Activated CD4-positive, alpha-beta T cell treated with anti-CD3 and anti-CD28 coated beads, Interleukin-2, amount 50 U/mL, for 1 hour (primary cell): ENCODE data around the gene MAPKAPK2.
"Not testable (repeated sequence)": the region's sequence is repeated elsewhere in the genome, so short reads cannot be mapped to it uniquely, and the experiment has no call there.

ENCODE experiments used
- DNase-seq: peaks from one replicate; pipeline ENCODE4 v3.0.0-alpha.2; 2020

MAPKAPK2 gene

DNA sequence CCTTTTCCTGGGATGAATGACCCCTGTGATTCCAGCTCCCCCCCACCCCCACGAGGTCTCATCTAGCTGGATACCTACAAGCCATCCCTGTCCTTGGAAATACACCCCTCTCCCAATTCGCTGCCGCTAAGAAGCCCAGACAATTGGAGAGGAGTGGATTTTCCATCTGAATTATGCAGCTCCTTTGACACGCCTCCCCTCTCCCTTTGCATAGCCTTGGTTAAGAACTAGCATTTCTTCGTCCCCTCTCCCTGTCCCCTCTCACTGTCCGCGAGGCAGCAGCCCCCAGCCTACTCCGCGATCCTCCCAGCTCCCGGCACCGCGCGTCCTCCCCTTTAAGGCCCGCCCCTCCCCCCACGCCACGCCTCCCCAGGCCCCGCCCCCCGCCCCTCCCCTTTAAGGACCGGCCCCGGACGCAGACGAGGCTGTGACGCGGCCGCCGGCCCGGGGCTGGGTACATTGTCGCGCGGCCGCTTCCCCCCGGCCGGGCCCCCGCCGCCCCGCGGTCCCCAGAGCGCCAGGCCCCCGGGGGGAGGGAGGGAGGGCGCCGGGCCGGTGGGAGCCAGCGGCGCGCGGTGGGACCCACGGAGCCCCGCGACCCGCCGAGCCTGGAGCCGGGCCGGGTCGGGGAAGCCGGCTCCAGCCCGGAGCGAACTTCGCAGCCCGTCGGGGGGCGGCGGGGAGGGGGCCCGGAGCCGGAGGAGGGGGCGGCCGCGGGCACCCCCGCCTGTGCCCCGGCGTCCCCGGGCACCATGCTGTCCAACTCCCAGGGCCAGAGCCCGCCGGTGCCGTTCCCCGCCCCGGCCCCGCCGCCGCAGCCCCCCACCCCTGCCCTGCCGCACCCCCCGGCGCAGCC, at the start of gene MAPKAPK2:
TSS of gene MAPKAPK2 (plus strand) at position 428 of the 856 bp plus-strand sequence. CDS start at position 753, 325 bp downstream.
- peak; percentile 76 for DNase-seq

DNA sequence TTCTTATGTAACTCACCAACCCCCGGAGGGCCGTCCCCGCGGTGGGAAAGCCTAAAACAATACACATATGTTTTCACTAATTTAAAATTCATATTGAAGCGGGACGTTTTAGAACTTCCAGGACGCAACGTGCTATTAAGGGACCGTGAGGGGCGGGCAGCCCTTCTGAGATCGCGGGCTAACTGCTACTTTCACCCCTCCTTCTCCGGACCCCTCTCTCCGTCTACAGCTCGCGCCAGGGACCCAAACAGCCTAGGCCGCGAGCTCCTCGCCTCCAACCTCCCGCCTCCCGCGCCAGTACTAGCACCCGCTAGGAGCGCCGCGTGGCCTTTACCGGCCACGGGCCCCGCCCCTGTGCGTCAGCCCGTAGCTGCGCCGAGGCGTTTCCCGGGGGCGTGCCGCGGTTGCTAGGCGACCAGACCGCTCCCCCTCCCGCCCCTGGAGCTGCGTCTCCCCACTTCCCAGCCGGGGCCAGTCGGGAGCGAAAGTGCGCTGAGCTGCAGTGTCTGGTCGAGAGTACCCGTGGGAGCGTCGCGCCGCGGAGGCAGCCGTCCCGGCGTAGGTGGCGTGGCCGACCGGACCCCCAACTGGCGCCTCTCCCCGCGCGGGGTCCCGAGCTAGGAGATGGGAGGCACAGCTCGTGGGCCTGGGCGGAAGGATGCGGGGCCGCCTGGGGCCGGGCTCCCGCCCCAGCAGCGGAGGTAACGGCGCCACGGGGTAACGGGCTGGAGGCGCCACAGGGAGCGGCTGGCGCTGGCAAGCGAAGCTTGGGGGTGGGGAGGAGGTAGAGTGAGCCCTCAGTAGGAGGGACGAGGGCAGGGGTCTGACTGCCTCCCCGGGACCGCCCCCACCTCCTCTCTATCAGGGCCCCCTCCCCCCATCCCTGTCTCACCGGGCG, 49.4 kb upstream of the MAPKAPK2 start, which contains the start of gene DYRK3:
TSS of gene DYRK3 (plus strand) at position 457 of the 898 bp plus-strand sequence. CDS start at position 625, 168 bp downstream.
- DNase-seq: peak; percentile 85

DNA sequence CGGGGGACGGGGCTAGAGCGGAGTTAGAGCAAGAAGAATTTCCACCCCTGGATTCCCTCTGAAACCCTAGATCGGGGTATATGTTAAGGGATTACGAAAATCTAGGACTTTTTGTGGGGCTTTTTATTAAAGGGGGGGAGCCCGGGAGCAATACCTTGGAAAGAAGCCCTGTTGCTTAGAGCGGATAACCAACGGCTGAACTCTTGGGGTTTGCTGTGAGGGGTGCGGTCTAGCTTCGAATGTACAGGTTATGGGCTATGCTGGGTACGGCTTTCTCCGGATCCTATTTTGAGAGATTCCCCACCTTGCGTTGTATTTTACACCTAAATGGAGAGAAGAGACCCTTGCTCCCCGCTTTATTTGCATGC, 48.7 kb upstream of the MAPKAPK2 start:
- no peak for DNase-seq

DNA sequence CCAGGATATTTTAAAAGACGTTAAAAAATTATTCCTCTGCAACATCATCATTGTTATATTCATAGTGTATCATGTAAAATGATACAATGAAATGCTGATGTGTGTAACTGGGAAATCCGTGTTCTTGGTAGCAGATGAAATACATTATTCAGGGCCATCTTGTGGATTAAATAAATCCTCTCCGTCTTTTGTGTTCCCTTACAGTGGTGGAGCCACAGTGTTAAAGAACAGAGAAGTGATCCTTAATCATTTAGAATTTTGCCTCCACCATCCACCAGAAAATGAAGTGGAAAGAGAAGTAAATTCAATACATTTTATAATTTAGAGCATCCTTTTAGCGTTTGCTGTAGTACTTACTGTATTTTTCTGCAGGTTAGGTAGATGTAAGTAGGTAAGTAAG, 48.0 kb upstream of the MAPKAPK2 start:
- DNase-seq: no peak

DNA sequence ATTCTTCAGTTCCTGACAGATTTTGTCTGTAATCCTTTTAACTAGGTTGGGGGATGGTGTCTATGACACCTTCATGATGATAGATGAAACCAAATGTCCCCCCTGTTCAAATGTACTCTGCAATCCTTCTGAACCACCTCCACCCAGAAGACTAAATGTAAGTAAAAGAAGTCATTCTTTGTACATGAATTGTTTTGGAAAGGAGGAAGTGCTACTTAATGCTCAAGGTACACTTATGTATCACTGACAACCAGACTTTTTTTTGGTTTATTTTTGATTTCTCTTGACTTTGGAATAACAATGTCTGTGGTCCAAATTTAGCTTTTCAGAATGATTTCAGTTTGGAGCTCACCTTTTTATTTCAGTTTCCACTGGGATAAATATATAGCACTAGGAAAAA, 47.1 kb upstream of the MAPKAPK2 start:
- no peak for DNase-seq

DNA sequence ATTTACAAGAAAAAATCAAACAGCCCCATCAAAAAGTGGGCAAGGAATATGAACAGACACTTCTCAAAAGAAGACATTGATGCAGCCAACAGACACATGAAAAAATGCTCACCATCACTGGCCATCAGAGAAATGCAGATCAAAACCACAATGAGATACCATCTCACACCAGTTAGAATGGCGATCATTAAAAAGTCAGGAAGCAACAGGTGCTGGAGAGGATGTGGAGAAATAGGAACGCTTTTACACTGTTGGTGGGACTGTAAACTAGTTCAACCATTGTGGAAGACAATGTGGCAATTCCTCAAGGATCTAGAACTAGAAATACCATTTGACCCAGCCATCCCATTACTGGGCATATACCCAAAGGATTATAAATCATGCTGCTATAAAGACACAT, 42.6 kb upstream of the MAPKAPK2 start:
- DNase-seq: not testable (repeated sequence)

DNA sequence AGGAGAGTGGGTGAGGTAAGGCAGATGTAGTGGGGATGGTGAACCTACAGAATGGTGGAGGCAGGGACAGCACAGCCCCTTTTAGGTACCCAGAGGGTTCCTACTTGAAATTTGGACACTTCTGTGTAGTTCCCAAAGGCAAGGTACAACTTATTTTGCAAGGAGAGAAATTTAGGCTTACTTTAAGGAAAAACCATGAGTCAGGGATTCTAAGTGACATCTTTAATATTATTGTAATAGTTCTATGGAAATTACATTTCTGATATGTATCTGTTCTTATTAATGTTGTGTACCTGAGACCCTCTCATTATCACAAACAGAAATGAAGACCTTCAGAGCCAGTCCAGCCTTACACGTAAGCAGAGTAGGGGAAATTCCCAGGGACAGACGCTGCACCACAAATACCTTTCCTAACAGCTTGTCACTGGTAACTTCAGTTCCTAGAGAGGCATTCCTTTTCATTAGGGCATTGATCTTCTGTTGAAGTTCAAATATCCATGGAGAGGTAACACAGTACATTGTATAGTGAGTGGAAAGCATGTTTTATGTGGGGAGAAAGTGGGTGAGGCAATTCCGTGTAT, 41.5 kb upstream of the MAPKAPK2 start:
- DNase-seq: no peak

DNA sequence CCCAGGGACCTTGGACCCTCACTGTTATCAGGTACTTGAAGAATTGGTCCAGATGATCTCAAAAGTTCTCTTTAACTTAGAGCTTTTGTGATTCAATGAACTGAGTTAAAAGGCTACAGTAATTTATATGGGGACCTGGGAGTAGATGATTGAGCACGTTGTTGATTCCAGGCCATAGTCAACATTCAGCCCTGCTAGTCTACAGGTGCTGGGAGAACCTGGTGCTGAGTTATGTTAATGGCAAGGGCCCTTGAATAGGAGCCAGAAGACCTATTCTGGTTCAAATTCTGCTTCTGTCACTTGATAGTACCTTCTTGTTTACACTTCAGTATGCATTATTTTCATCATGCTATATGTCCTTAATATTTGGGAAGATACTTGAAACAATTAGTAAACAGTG, 38.2 kb upstream of the MAPKAPK2 start:
- DNase-seq: no peak

DNA sequence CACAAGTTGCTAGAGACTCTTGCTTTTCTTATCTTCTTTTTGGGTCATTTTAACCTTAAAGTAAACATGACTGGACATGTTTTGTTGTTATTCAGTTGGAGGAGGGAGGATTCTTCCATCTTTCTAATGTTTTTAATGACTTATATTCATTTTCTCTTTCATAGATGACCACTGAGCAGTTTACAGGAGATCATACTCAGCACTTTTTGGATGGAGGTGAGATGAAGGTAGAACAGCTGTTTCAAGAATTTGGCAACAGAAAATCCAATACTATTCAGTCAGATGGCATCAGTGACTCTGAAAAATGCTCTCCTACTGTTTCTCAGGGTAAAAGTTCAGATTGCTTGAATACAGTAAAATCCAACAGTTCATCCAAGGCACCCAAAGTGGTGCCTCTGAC, 37.5 kb upstream of the MAPKAPK2 start:
- no peak for DNase-seq

DNA sequence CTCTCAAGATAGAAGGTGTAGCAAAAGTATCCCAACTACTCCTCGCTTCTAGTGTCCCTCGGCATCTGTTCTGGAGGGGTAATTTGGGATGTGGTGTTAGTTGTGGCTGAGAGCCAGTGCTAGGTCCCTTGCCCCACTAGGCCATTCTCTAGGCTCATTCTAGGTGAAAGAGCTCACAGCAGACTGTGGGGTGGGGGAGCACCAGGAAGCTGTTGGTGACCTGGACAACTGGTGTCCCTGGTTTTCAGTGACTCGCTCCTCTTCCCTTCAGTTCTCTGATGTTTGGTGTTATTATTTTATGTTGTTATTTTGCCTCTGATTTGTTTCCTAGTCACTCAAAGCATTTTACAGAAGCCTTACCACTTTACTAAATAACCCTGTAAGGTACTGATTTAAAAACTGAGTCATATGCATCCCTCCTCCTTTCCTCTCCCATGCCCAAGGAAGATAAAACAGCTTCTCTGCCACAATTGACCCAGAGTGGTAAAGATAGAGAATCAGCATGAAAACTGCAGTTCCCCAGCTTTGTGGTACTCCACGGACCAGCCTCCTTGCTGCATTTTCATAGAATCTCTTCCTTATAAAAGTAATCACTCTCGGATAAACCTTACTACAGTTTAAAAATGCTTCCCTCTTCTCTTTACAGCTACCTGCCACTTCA, 35.3 kb upstream of the MAPKAPK2 start:
- no peak for DNase-seq

DNA sequence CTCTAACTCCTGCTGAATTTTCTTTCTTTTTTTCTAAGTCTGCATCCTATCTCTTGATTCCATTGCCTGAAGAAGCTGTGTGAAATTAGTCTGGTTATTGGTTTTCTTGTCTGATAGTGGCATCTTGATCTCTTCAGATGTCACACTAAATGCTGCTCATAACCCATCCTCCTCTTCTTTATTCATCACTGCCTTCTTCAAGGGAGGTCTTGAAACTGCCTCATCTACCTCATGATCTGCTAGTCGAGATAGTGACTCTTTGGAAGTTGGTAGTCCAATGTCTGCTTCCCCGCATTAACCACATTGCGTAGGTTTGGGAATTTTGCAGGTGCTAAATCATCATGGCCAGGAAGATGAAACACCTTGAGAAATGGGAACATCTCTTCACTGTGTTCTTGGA, 33.7 kb upstream of the MAPKAPK2 start:
- no peak for DNase-seq

DNA sequence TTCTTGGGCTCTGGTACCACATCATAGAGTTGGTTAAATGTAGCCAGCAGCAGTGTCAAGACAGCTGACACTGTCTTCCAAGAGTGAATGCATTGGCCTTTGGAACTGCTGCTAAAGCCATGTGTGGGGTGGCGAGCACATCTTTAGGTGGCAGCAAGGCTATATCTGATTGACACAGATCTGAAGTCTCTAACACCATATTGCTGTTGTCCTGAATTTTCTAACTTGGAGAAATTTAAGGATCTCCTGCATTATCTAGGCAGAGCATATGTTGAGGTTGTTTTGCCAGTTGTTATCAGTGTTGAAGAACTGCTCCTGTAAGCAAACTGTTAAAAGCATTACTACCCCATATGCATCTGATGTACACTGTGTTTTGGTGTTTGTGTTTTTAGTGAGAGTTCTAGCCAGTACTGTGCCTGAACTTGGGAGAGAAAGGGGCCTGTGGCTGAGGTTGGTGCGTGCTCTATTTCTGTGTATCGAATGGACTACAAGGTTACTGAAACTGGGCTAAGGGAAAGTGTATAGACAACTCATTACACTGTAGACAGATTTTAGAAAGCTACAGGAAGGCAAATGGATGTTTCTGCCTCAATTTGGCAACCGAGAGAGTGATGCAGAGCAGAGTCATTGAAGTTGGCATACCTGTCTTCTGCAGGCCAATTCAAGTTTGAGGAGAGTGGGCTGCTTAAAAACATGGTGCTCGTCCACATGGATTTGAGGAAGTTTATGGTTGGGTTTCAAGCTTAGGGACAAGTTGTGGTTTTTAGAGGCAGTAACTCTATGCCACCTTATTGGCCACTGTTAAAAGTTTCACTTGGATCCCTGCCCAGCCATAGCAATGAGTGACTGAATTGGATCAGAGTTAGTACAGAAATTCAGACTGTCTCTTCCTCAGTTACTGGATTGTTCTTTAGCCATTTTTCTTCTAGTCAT, 32.5 kb upstream of the MAPKAPK2 start:
- no peak for DNase-seq

DNA sequence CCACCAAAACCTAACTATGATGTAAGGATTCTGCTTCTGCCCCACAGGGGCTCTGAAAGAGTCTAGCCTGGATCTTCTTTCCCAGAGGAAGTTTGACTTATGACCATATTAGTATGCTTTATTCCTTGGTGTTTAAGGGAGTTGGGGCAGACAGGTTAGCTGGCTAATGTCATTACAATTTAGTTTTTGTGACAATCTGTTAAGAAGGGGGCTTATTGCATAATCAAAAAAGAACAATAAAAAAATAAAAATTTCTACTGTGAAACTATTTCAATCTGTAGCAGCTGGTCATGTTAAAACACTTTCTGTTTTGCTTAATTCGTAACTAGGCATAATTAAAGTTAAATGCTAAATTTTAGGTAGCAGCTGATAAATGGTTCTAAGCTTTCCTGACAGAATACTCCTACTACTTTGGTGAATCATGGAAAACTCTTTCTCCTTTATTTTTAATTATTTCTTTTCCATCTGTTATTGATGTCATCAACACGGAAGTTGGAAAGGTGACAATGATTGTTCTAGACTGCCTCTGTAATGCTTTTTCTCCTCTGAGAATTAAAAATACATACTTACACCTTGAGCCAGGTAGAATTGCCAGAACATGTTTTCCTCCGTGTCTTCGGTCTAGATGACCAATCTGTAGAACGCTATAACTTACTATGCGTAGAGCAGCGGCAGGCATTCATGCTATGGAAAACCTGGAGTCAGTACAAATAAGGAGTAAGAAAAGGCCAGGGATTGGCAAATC, 30.8 kb upstream of the MAPKAPK2 start:
- DNase-seq: no peak

DNA sequence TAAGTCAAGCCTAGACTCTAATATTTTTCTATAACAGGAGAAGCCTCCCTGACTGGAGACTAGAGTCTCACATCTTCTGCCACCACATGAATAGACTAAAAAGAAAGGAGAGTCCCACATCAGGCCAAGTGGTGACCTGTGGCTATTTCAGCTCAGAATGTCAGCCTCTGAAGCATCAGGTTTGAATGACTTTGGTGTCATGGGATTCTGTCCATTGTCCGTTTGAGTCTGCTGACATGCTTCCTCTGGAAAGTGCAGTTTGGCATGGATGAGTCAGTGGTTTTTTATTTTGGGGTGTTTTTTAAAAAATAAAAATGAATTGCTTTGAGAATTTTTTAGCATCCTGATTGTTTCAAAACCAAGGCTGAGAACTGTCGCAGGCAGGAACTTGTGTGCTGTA, 29.9 kb upstream of the MAPKAPK2 start:
- DNase-seq: no peak

DNA sequence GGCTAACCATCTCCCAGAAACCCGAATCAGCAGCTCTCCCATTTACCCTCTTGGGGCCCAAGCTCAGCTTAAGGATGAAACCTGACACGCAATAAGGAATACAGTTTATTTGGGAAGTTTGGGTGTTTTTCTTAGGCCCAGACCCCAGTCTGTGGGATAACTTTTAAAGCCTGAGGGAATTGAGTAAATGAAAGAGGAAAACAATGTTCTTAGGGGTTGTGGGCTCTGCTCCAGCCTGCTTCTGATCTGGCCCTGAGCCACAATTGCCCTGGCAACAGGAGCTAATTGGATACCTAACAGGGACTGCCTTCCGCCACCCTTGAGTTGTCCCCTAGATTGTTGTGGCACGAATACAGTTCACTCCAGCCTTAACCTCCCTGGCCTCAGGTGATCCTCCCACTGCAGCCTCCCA, 29.2 kb upstream of the MAPKAPK2 start:
- no peak for DNase-seq

DNA sequence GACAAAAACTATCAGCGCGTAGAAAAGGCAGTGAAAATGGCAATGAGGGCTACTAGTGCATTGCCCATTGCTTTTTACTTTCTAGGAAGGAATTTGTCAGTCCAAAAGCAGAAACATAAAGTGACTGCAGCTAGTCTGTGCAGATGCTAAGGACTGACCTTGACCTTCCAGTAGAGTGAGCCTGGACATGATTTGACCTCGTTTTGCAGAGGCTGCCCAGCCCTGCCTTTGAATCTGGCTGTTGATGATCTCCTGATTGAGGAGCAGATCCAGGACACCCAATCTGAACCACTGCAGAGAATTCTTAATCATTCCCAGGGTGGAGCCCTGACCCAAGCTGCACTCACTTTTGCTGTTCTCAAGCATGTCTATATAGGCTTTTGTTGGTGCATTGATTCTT, 27.8 kb upstream of the MAPKAPK2 start:
- no peak for DNase-seq

DNA sequence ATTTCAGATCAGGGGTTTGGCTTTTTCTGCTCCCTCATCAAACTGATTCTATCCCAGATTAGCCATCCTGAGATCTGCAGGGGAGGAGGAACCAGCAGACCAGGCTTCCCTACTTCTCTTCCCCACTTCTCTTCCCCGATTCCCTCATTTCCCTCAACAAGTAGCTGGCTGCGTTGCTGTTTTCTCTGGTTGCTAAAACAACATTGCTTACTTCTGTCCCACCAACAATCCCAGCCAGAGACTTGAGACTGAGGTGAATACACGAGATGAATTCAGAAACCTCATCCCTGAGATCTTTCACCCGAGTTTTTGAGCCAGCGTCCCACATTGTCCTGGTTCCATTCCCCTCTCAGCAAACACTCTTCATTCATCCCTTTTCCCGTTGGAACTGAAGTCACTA, 27.0 kb upstream of the MAPKAPK2 start:
- no peak for DNase-seq

DNA sequence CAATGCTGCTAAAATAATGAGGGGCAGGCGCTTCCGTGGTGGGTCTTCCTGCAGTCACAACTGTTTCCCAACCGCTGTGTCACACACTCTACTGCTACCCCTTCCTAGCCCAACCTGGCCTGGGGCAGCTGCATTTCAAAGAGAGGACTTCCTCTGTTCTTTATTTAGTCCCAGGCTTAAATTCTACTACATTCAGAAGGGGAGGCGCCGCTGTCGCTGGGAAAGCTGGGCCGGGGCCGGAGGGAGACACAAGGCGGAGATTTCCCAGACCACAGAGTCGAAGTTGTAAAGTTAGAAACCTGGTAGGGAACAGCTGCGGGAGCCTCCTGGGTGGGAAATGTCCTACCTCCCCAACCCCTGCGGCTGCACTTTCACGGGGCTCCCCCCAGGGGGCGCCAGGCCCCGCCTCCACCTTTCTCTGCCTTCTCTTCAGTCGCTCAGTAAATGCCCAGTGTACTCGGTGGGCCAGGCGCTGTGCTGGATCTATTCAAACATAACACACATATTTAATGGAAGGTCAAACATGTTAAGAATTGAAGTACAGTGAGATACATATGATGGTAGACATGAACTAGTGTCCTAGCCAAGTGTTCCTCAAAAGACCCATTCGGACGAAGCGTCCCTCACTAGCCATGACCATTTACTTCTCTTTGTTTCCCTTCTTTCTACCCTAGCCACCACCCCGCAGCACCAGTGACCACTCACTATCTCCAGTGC, 26.3 kb upstream of the MAPKAPK2 start:
- peak; percentile 52 for DNase-seq

DNA sequence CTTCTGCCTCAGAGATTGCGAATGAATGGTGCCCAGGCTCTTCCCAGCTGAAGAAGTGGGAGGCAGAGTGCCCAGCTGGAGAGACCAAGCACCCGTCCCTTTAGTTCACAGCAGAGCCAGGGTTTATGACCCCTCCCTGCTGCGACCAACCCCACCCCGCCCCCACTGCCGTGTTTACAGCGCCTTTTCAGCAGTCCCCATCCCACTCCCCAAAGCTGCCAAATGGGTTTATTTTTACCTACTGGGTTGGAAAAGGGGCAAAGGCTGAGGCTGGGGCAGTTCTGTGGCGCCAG, 25.8 kb upstream of the MAPKAPK2 start:
- DNase-seq: no peak

DNA sequence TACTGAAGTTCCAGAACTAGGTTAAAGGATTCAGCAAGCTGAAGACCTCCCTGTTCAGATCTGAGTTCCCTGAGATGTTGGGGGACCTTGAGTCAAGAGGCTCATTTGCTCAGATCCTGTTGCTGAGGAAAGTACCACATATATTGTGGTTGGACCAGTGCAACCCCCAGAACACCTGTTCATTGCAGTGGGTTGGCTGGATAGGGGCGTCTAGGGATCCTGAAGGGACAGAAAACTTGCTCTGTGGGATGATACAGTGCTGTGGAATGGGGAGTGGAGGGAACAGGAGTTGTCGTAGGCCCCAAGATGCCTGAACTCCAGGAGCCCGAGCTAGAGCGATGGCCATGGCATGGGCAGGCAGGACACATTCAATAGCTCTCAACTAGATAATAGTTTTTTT, 24.6 kb upstream of the MAPKAPK2 start:
- no peak for DNase-seq
